GM12891 (cell line): ENCODE data around the gene PCBP3.

Experiments
- PAX5 ChIP-seq: IDR thresholded peaks from 2 replicates; pipeline ENCODE4 v1.6.1; 2011; ENCODE audit warnings: low read length, moderate library complexity, mild to moderate bottlenecking; ENCODE audit not compliant: insufficient read depth, severe bottlenecking
- POLR2A ChIP-seq: IDR thresholded peaks from 2 replicates; pipeline ENCODE4 v1.6.1; 2011; ENCODE audit warnings: low read depth, low read length, control low read depth
- POLR2AphosphoS5 ChIP-seq: IDR thresholded peaks from 2 replicates; pipeline ENCODE4 v1.6.1; 2011; ENCODE audit warnings: low read depth, low read length, control low read depth
- POU2F2 ChIP-seq: IDR thresholded peaks from 2 replicates; pipeline ENCODE4 v1.6.1; 2011; ENCODE audit warnings: low read depth, mild to moderate bottlenecking, control low read depth, low read length, moderate library complexity
- SPI1 ChIP-seq: IDR thresholded peaks from 2 replicates; pipeline ENCODE4 v1.6.1; 2011; ENCODE audit warnings: low read depth, low read length, control low read depth
- TAF1 ChIP-seq: IDR thresholded peaks from 2 replicates; pipeline ENCODE4 v1.6.1; 2011; ENCODE audit warnings: low read depth, low read length, control low read depth

DNA sequence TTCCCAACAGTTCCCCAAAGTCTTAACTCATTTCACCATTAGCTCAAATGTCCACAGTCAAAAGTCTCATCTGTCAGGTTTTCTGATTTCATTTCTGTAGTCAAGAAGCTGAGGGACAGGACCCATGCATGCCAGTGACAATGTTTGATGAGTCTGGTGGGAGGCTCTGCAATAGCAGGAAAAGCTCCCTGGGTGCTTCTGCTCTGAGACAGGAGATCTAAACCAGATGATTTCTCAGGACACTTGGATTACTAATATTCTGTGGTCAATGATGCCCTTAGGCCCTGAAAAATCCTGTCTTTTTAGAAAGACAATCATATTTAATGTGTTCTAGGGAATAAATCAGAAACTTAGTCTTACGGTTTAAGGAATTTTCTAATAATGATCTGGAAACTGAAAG lies 56.4 kb downstream of the PCBP3 start:
- TF ChIP-seq POLR2A (no peak), POLR2AphosphoS5 (no peak), TAF1 (no peak), POU2F2 (no peak), SPI1 (no peak), PAX5 (no peak)
